GM19023 (cell line): ENCODE data around the gene CLEC4D.
"Not testable (repeated sequence)": the region's sequence is repeated elsewhere in the genome, so short reads cannot be mapped to it uniquely, and the experiment has no call there.

Experiments used
- ATAC-seq: cut with Tn5 transposase; IDR thresholded peaks from one replicate; pipeline ENCODE4 v1.9.1; 2021; ENCODE audit warnings: mild to moderate bottlenecking, moderate library complexity; ENCODE audit not compliant: unreplicated experiment

Gene CLEC4D

DNA sequence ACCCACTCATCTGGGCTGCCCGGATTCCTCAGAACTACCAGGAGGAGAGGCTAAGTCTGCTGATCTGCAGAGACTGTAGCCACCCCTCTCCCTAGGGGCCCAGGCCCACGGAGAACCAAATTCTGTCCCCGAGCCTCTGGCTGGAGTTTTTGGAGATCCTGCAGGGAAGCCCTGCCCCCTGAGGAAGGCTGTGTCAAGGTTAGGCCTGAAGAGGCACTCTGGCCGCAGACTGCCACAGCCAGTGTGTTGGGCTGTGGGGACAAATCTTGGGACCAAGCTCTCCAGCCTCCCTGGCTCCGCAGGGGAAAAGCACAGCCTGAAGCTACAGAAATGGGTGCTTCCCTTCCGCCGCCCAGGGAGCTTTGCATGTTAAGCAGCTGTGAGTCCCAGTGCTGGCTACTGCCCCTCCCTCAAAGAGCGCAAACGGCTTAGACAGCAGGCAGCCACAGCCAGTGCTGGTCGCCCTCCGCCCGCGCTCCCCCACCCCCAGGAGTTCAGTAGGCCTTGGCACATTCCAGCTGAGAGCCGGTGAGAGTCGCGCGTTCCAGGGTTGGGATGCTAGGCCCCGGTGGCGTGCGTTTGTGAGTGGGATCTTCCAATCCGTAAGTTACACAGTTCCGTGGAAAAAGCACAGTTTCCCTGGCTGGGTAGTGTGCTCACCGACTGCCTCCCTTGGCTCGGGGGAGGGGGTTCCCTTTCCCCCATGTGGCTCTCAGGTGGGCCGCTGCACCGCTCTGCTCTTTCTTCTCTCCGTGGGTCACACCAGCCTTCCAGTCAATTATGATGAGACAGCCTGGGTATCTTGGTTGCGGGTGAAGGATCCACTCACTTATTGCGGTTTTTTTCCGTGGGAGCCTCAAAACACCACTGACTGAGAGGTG is 14.2 kb downstream of the CLEC4D start:
- ATAC-seq = no peak

DNA sequence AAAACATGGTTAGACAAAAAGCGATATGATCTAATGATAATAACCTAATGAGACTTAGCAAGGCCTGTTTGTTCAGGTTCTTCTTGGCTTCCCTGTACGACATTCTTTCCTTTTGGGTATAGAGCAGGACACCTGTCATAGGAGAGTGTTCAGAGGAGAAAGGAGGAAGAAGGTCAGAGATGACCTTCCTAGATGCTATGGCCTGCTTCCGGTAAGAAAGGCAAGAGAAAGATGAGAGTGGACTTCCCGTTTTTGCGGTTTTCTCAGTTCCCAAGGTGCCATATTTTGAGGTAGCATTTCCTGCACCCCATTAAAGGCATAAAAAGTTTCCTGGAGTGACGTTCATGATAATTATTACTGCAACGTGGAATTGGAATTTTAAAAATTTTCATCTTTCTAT is 18.7 kb downstream of the CLEC4D start:
- ATAC-seq = no peak

DNA sequence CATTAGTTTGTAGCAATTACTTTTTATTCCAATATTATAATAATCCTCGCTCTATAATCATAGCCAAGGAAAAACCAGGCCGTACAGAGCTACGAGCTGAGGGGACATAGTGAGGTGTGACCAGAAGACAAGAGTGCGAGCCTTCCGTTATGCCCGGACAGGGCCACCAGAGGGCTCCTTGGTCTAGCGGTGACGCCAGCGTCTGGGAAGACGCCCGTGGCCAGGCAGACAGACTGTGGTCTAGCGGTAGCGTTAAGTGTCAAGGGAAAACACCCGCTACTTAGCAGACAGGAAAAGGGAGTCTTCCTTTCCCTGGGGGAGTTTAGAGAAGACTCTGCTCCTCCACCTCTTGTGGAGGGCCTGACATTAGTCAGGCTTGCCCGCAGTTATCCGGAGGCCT is 24.5 kb downstream of the CLEC4D start:
- ATAC-seq = not testable (repeated sequence)

GRCh38 chr12:8540831-8541230 is 27.5 kb downstream of the CLEC4D start, which contains the start of gene CLEC4E:
CLEC4E (minus strand) TSS chr12:8540905; CDS start chr12:8540797, 108 bp downstream.
- not testable (repeated sequence) for ATAC-seq

DNA sequence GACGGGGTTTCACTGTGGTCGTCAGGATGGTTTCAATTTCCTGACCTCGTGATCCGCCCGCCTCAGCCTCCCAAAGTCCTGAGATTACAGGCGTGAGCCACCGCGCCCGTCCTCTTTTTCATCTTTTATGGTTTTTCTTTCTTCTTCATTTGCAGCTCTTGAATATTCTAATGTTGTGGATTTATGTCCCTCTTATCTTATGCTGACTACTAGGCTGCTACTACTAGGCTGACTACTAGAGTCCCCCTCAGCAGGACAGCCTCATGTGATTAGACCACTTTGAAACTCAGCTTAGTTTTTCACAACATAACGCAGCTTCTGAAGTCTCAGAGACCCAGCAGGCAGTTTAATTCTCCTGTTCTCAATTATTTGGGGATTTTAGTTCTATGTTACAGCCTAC is 28.3 kb downstream of the CLEC4D start:
- no peak for ATAC-seq

- no peak for ATAC-seq
Observed at GRCh38 chr12:8544295-8544694, 31.0 kb downstream of the CLEC4D start.

GRCh38 chr12:8546591-8546990 is 33.3 kb downstream of the CLEC4D start:
- no peak for ATAC-seq

DNA sequence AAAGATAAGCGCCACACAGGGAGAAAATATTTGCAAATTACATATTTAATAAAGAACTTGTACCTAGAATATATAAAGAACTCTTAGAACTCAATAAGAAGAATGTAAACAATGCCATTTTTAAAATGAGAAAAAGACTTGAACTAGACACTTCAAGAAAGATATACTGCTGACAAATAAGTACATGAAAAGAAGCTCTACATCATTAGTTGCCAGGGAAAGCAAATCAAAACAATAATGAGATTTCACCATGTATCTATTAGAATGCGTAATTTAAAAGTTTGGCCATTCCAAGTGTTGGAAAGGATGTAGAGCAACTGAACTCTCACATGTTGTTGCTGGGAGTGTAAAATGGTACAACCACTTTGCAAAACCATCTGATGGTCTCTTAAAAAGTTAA is 34.3 kb downstream of the CLEC4D start:
- no peak for ATAC-seq

DNA sequence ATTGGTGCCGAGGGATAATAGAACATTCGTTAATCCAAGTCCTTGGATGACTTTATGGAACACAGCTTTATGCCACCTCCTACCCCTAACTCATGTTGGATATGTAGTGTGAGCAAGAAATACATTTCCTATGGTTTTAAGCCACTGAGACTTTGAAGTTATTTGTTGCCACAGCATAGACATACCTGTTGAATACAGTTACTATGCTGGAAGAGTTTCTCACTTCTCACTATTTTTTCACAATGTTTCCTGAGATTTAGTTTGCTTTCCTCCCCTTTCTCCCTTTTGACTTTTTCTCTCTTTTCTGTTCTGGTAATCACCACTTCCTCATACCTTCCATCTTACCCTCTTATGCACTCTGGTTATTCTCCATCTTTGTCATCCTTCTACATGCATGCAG is 34.9 kb downstream of the CLEC4D start:
- no peak for ATAC-seq

- ATAC-seq = no peak
Observed at GRCh38 chr12:8549381-8549780, 36.1 kb downstream of the CLEC4D start.

DNA sequence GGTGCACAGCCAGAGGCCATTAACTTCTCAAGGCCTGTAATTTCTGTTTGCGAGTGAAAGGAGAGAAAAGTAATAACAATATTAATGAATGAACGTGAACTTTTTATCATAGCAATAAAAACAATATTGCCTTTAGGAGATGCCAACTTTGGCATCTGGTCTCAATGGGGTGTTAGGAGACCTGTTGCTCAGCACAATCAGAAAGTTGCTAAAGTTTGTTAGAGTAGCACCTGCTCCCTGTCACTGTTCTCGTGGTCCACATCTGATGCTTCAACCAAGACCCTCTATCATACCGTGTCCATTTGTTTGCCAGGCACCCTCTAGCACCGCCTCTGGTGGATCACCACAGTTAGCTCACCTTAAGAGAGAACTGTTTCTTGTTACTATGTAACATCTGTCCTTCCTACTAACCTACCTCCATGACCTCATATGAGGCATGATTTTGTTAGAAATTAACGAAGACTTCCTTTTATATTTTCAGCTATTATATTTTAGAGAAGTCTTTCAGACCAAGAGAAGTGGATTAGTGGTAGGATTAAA is 39.9 kb downstream of the CLEC4D start:
- ATAC-seq = no peak

DNA sequence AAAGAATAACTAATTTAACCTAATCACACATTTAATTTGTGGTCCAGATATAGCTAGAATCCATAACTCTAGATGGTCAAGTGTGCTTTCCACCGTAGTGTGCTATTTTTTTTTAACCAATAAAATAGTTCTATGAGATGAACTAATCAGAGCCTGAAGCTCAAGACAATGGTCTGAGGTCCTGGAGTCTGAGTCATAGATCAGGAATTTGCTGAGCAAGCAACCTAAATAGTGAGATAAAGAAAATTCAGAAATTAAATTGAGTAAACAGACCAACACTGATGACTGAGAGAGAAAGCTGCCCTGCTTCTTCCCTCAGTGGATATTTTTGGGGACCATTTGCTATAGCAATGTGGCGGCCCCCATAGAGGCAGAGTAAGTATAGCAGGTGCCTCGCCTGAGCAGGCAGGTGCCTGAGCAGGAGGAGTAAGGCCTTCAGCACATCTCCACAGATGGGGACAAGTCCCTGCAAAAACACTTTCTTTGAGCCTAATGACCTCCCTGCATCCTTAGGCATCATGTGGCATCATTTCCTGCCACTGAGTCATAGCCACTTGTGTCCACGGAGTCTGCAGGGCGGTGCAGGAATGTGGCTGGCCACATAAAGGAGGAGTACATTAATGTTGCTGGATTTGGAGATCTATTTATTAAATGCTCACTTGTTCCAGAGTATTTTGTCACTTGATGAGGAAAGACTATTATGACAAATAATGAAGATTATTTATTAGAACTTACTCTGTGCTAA is 41.3 kb downstream of the CLEC4D start:
- ATAC-seq = no peak

GRCh38 chr12:8556531-8557097 is 43.3 kb downstream of the CLEC4D start:
- ATAC-seq = no peak

- ATAC-seq = no peak
Observed at GRCh38 chr12:8559676-8560075, 46.4 kb downstream of the CLEC4D start.

- no peak for ATAC-seq
Observed at GRCh38 chr12:8561011-8561410, 47.7 kb downstream of the CLEC4D start.

DNA sequence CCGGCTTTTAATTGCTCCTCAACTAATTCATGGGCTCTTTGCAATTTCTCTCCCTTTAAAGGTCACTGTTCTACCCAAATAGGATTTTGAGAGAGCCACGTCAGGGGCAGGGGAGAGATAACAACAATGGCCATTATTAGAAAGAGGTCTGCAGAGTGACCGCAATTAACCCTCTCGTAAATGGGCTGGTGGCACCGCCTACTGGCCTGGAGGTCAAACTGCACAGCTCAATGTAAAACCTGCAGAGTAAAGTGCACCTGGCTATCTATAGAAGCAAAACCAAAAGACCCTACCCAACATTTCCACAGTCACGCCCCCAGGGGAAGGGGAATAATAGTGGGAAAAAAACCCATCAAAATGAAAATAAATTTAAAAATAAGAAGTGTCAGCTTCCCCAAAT is 49.0 kb downstream of the CLEC4D start:
- no peak for ATAC-seq

DNA sequence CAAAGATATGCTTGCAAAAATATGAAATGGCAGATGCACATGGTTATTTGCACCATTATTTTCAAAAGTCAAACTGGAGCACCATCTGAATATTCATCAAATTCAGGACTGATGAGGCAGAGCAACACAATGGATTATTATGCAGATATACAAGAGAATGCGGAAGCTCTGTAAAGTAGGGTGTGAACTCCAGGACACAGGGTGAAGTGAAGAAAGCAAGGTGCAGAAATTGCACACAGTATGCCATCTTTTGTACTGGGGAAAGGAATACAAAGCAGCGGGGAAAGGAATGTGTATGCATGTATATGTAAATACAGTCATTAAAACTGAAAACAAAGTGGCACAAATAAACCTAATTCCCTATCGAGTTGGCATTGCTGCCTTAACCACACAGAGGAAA is 50.1 kb downstream of the CLEC4D start:
- no peak for ATAC-seq

- no peak for ATAC-seq
Observed at GRCh38 chr12:8564656-8565055, 51.4 kb downstream of the CLEC4D start.

DNA sequence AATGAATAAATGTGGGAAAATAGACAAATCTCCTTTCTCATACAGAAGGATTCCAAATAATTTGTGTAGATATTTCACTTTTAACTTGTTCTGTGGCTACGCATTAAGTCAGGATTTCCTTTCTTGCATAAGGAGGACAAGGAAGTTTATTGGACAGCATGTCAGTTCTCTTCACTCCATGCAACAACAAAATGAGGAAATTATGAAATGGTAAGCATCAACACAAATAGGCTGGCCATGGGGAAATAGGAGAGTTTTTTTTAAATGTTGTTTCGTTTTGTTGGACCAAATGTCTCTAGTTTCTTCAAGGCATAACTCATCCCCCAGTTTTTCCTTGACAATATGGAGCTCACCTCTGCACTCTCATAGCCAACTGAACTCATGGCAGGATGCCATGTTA is 52.7 kb downstream of the CLEC4D start:
- not testable (repeated sequence) for ATAC-seq

DNA sequence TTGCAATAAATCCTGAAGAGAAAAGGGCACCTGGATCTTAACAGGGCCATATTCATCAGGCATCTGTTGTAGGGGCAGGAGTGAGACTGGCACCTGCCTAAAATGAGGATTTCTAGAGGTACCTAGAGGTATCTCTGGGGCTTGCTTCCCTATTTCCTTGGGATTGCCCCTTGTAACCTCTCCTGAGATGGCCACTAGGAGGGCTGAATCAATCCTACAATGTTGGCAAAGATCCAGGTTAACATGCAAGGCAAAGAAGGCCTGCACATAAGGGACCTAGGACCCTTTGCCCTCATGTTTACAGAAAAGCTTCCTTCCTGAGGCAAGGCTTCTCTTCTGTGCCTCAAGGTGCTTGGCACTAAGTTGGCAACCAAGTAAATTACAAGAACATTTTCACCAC is 53.2 kb downstream of the CLEC4D start:
- ATAC-seq = no peak
